OCI-LY7 (cell line): ENCODE data around the gene B4GALT6. TPM values are rescaled to one million over a fixed set of nuclear protein-coding genes. Genes with fewer than 3 reads are reported as not detected.

Source experiments
- BruUV-seq: library from RNA; stranded (reverse); fragments of 400-500 nt; replicated peaks from 2 replicates; lab custom pipeline; 2021; lab: Mats Ljungman, UMichigan
- CTCF ChIA-PET: fragments of 300-600 bp; sonication (Branson Sonifier 250); formaldehyde crosslinking; loops from one replicate; lab custom pipeline; 2022; ENCODE audit warnings: antibody characterized with exemption; ENCODE audit not compliant: unreplicated experiment; lab: Charles Lee
- POLR2A ChIA-PET: fragments of 300-600 bp; sonication (Branson Sonifier 250); formaldehyde crosslinking; loops from one replicate; lab custom pipeline; 2022; ENCODE audit warnings: antibody characterized with exemption; lab: Charles Lee
- DNase-seq: peaks from one replicate; pipeline ENCODE4 v3.0.0-alpha.2; 2015; ENCODE audit warnings: low spot score
- H2AFZ ChIP-seq: fragments of 200-600 bp; sonication (generic), shearing (Covaris generic); 2 replicates; pipeline ENCODE4 v1.6.1; 2014; ENCODE audit warnings: mild to moderate bottlenecking, antibody characterized with exemption, low read length, moderate library complexity
- H3K27ac ChIP-seq: fragments of 200-600 bp; sonication (generic); 2 replicates; pipeline ENCODE4 v1.5.1; 2014; ENCODE audit warnings: mixed run types, low read depth, mild to moderate bottlenecking, moderate library complexity, low read length, inconsistent platforms; ENCODE audit not compliant: poor library complexity, severe bottlenecking
- H3K36me3 ChIP-seq: fragments of 200-600 bp; sonication (generic); 2 replicates; pipeline ENCODE4 v1.6.1; 2014; ENCODE audit warnings: mild to moderate bottlenecking, antibody characterized with exemption, low read length, moderate library complexity, mixed read lengths; ENCODE audit not compliant: insufficient read depth
- H3K4me1 ChIP-seq: fragments of 200-600 bp; sonication (generic); 2 replicates; pipeline ENCODE4 v1.5.1; 2014; ENCODE audit warnings: mild to moderate bottlenecking, low read length; ENCODE audit not compliant: insufficient read depth, poor library complexity, severe bottlenecking
- H3K4me2 ChIP-seq: fragments of 200-600 bp; sonication (generic); 2 replicates; pipeline ENCODE4 v1.6.1; 2014; ENCODE audit warnings: mild to moderate bottlenecking, low read length
- H3K4me3 ChIP-seq: fragments of 200-600 bp; sonication (generic); 2 replicates; pipeline ENCODE4 v1.5.1; 2014; ENCODE audit warnings: mild to moderate bottlenecking, low read depth, low read length; ENCODE audit not compliant: poor library complexity, severe bottlenecking
- H3K79me2 ChIP-seq: fragments of 200-600 bp; sonication (generic); 2 replicates; pipeline ENCODE4 v1.6.1; 2016; ENCODE audit warnings: low read depth, mild to moderate bottlenecking, low read length, moderate library complexity, mixed read lengths; ENCODE audit not compliant: insufficient read depth
- H3K9me2 ChIP-seq: fragments of 200-600 bp; sonication (generic); 2 replicates; pipeline ENCODE4 v1.6.1; 2016; ENCODE audit warnings: mild to moderate bottlenecking, low read length, mixed read lengths; ENCODE audit not compliant: insufficient read depth
- H3K9me3 ChIP-seq: fragments of 200-600 bp; sonication (generic); 2 replicates; pipeline ENCODE4 v1.6.1; 2014; ENCODE audit warnings: mild to moderate bottlenecking, mixed run types, low read length, mixed read lengths
- H4K20me1 ChIP-seq: fragments of 200-600 bp; sonication (generic); 2 replicates; pipeline ENCODE4 v1.6.1; 2014; ENCODE audit warnings: mild to moderate bottlenecking, antibody characterized with exemption, low read length, moderate library complexity, mixed read lengths; ENCODE audit not compliant: insufficient read depth
- CTCF ChIP-seq: fragments of 200-600 bp; sonication (generic); conservative IDR thresholded peaks from 2 replicates; pipeline ENCODE4 v1.5.1; 2014; ENCODE audit warnings: mild to moderate bottlenecking, antibody characterized with exemption, low read length, moderate library complexity, mixed read lengths
- EZH2phosphoT487 ChIP-seq: fragments of 200-600 bp; sonication (generic); IDR thresholded peaks from 2 replicates; pipeline ENCODE4 v1.6.1; 2018; ENCODE audit warnings: low read depth, borderline replicate concordance, mild to moderate bottlenecking, mixed run types, antibody characterized with exemption, low read length, moderate library complexity, mixed read lengths
- intact Hi-C: fragments of 100-400 bp; cut with micrococcal nuclease; formaldehyde crosslinking; loops from one replicate; pipeline ENCODE4 v1.10.0; 2022; ENCODE audit not compliant: unreplicated experiment
- total RNA-seq, 2 experiments: library from RNA; depleted of rRNA in 1 of 2; stranded (reverse); fragments of >200 nt in 1 of 2; shearing (Covaris generic) in 1 of 2; gene quantifications; 2 replicates each; pipeline ENCODE4 v1.2.3, GENCODE V29; 2014 to 2022

The B4GALT6 gene
- total RNA-seq, 2 experiments from 2014 or later, result 5.5 to 22.8 TPM

DNA sequence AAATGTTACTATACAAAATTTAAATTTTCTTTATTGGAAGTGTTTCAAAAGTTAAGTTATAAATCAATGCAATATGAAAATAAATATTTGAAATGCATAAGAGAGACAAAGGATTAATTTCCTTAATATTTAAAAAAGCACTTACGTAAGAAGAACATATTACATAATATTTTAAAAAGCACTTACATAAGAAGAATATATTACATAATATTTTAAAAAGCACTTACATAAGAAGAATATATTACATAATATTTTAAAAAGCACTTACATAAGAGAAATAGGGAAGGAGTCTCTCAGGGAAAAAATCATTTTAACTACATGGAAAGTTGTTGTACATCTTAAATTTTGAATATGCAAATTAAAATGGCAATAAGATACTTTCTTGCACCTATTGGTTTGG, 17.4 kb upstream of the B4GALT6 start:
- H4K20me1 ChIP-seq, result no peaks in the 10 kb centered on the region
- H3K4me2 ChIP-seq, result no peak overlapping the region
- no peaks in the 10 kb centered on the region for H3K36me3 ChIP-seq
- intact Hi-C loops, result no loop called here
- DNase-seq, result no peak
- no peak for TF ChIP-seq EZH2phosphoT487
- no peak for TF ChIP-seq CTCF
- no peaks in the 10 kb centered on the region for H3K9me2 ChIP-seq
- no peak overlapping the region for H3K27ac ChIP-seq
- no peak overlapping the region for H2AFZ ChIP-seq
- no TSS peak for BruUV-seq
- ChIA-PET POLR2A (no interaction called here), CTCF (no interaction called here)
- H3K9me3 ChIP-seq, result no peaks in the 10 kb centered on the region
- H3K79me2 ChIP-seq, result no peaks in the 10 kb centered on the region
- H3K4me3 ChIP-seq, result no peak overlapping the region
- no peaks in the 10 kb centered on the region for H3K4me1 ChIP-seq

DNA sequence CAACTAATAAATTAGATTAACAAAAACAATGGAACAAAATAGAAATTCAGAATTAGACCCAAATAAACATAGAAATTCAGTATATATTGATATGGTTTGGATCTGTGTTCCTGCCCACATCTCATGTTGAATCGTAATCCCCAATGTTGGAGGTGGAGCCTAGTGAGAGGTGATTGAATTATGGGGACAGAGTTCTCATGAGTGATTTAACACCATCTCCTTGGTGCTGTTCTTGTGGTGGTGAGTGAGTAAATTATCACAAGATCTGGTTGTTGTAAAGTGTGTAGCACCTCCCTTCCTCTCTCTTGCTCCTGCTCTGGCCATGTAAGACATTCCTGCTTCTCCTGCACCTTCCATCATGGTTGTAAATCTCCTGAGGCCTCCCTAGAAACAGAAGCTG, 16.6 kb upstream of the B4GALT6 start:
- ChIA-PET CTCF (no interaction called here), POLR2A (no interaction called here)
- no TSS peak for BruUV-seq

More for the DNA sequence above, 16.6 kb upstream of the B4GALT6 start:
- no peak for TF ChIP-seq CTCF
- TF ChIP-seq EZH2phosphoT487, result no peak
- Histone ChIP-seq H3K4me3 (no peak overlapping the region), H2AFZ (no peak overlapping the region), H4K20me1 (no peaks in the 10 kb centered on the region), H3K27ac (no peak overlapping the region), H3K4me1 (no peaks in the 10 kb centered on the region), H3K9me2 (no peaks in the 10 kb centered on the region), H3K79me2 (no peaks in the 10 kb centered on the region), H3K4me2 (no peak overlapping the region), H3K9me3 (no peaks in the 10 kb centered on the region), H3K36me3 (no peaks in the 10 kb centered on the region)
- intact Hi-C loops, result no loop called here
- DNase-seq, result no peak
